Activated effector memory CD4-positive, alpha-beta T cell treated with anti-CD3 and anti-CD28 coated beads, Interleukin-2, amount 50 U/mL, for 16 hours (primary cell): ENCODE data around the gene POLA2.

Source experiments
- DNase-seq: peaks from one replicate; pipeline ENCODE4 v3.0.0-alpha.2; 2020

The POLA2 gene

DNA sequence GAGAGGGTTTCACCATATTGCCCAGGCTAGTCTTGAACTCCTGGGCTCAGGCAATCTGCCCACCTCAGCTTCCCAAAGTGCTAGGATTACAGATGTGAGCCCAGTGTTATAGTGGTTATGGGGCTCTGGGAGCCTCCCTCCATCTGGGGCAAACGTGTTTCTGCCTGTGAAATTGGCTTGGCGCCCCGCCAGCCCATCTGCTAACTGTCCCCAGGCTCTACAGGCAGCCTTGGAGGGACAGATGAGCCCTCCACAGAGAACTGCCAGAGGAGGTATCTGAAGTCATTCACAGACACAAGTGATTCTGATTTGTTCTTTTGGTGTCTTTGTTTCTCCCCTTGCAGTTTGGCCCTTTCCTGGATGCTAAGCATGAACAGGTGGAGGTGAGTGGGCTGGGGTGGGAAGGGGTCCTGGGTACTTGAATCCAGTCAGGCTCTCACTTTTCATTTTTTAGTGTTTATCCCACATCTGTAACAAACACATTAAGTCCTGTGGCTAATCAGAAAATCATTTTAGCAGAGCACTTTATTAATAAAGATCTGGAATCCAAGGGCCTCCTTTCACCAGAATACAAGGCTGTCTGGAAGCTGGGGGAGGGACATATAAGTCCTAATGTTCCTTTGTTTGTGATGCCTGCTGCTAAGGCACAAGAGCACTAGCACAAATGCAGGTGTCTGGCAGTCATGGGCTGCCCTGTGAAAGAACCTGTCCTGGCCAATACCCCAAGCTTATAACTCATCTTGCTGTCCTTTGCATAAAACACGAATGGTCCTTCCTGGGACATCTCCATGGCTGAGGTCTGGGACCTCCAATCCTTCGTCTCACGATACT is 27.2 kb downstream of the POLA2 start:
- DNase-seq, result no peak

DNA sequence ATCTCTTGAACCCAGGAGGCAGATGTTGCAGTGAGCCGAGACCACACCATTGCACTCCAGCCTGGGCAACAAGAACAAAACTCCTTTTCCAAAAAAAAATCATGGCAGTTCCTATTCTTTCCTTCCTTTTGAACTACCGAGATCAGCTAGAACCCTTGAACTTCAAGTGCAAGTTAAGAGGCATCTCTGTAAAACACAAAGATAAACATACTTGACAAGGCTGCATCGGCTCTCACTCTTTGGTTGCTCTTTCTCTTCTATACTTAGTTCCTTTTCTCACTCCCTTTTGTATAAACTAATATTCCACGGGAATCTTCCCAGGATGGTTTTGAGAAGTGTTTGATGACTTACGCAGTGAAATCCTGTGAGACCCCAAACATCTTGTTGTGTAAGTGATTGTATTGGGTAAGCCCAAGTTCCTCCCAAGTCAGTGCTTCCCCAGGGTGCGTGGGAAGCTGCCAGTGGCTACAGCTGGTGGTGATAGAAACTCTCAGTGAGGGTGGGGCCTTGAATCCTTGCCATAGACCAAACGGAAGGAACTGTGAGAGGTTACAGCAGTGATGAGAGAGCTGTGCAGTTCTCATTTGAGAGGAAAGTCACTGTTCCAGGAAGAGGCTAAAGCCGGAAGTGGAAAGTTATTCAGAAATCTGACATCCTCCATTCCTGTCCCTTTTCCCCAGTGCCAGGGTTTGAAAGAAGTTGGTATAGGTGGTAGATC is 28.8 kb downstream of the POLA2 start:
- DNase-seq, result no peak

DNA sequence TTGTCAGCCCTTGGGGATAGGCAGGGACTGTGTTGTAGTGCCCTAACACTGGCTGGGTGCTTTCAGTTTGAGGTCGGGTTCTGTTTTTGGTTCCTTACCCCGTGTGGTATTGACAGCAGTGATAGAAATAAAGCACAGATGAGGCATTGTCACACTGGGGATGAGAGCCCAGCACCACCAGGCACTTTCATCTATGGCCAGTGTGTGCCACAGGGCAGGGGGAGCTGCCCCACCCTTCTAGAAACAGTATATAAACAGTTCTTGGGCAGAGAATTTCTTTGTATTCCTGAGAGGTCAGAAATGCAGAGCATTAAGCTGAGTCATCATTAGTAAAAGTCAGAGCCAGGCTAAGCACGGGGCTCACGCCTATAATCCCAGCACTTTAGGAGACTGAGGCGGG is 29.9 kb downstream of the POLA2 start:
- DNase-seq, result no peak

DNA sequence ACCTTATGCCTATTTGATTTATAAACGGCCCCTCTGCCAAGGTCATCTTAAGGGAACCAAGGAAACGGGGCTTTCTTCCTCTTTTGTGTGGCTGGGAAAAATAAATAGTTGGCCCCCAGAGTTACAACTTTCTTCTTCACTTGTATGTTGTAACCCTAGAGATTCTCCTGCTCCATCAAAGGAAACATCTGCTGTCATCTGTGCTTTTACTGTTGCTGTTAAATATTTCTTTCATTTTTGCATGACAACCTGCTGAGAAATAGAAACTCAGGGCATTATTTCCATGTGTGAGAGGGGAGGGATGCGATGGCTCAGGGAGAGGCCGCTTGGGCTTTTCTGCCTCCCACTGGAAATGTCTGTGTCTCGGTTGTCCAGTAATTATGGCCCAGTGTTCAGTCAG is 31.1 kb downstream of the POLA2 start:
- no peak for DNase-seq

DNA sequence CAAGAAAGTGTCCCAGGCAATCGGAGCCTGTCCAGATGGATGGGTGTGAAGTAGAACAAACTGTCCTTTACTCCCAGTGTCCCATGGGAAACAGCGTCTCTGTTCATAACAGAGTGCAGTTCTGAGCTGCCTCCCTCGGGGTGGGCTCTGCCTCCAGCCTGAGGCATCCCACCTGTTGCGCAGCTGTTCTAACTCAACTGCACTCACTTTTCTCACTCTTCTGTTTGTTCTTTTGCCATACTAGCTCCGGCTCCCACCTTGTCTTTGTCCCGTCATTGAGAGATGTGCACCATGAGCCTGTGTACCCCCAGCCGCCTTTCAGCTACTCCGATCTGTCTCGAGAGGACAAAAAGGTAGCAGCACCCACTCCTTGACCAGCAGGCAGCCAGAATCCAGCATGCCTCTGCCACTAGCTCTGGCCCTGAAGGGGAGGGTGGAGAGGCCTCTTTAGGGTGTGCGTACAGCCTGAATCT is 32.2 kb downstream of the POLA2 start:
- DNase-seq, result no peak

DNA sequence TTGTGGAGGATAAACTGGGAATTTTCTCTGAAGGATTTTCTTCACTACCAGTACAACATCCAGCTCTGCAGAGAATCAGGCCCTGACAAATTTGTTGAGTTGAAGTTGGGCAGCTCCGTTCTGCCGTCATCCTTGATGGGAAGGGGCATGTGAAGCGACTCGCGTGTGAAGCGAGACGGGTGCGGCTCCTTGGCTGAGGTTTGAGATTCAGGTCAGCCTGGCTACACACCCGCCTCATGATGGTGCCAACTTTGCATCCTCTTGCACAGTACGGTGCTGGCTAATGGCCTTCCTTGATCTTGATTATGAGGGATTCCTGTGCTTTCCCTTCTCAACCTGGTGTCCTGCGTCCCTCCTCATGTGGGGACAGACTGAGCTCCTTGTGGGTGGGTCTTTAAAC is 33.2 kb downstream of the POLA2 start:
- DNase-seq, result no peak

DNA sequence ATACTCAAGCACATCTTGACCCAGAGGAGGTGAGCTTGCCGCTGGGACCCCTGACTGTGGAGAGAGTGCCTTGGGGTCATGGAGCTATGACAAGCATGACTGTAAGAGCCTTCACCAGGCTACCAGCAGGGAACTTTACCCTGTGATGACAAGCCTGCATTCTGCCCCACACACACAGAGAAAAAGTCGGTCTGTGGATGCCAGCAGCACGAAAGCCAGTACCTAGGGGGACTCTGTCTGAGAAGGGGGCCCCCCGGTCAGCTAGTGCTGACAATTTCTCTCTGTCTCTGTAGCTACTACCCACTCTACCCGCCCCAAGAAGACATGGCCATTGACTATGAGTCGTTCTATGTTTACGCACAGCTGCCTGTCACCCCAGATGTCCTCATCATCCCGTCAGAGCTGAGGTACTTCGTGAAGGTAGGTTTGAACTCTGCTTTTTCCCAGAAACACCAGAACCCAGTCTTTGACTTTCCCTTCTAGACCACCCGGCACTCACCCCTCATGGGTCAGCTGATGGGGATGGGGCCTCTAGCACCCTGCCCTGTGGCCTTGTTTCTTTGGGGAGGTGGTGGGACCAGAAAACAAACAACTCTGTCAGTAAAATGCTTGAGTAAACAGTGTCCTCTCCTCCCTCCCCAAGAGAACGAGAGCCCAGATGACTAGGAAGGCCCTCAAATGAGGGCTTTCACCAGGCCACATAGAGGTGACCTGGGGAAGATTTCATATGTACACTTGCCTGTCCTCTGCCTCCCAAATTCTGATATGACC is 34.0 kb downstream of the POLA2 start:
- DNase-seq, result no peak

DNA sequence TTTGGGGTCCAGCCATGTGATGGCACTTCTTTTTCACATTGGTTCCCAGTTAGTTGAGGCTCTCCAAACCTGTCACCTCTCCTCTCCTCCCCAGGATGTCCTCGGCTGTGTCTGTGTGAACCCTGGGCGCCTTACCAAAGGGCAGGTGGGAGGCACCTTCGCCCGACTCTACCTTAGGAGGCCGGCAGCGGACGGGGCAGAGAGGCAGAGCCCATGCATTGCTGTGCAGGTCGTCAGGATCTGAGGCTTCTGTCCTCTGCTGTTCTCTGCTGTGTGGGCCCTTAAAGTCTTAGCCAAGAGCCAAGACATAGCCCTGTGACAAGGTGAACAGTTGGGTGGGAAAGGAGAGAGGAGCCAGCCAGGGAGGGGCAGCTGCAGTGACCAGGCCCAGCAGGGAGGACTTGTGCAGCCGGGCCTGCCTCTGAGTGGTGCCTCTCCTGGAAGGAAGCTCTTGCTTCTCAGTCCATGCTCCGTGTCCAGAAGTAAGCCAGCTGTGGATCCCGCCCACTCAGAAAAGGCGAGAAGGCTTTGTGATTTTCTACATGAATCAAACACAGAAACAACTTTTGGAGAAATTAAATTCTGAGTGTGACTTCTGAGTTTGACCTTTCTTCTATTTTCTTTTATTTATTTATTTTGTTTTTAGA is 35.4 kb downstream of the POLA2 start:
- DNase-seq, result no peak

DNA sequence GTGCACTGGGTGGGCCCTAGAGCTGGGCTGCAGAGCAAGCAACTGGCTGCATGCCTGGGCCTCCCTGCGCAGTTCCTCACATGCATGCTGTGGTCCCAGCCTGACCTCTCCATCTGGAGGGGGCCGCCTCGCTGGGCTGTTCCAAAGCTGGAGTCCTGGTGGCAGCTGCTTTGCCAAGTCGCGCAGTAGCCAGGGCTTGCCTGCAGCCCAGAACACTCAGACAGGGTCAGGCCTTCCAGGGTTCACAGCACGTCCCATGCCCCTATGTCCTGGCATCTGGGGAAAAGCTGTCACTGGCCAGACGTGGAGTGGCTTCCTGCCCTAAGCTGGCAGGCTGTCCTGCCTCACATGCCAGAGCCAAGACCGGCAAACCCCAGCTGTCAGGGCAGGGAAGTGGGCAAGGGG is 36.4 kb downstream of the POLA2 start:
- DNase-seq, result no peak

DNA sequence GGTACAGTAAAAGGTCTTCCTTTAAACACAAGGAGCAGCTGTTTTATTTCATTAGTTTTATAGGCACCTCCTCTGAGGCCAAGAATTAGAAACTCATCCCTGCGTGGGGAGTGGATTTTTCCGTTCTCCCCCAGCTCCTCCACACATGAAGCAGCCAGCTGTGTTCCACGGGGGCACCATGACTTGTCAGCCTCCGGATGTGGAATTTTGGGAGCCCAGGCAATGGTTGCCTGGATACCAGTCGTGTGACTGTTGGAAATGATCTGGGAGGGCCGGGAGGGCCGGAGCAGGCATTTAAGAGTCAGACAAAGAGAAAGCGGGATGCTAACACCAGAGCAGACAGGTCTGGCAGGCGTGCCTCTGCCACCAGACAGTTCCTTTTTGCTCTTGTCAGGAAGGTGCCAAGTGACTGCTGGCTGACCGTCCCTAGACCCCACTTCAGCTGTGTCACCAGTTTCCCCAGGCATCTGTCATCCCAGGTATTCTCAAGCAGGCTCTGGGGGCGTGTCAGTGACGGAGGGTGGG is 37.0 kb downstream of the POLA2 start:
- no peak for DNase-seq

DNA sequence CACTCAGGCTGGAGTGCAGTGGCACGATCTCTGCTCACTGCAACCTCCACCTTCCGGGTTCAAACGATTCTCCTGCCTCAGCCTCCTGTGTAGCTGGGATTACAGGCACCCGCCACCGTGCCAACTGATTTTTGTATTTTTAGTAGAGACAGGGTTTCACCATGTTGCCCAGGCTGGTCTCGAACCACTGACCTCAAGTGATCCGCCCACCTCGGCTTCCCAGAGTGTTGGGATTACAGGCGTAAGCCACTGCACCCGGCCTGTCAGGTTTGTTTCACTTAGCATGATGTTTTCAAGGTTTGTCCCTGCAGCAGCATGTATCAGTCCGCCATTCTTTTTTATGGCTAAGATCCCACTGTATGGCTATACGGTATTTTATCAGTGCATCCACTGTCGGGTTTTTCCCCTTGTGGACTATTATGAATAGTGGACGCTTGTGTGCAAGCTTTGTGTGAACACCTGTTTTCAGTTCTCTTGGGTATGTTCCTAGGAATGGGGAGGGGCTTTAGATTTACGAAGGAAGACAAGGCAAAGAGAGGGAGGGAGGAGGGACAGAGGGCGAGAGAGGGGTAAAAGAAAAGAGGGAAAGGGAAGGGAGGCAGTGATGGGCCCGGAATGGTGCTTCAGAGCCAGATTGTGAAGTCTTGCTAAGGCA is 39.0 kb downstream of the POLA2 start:
- no peak for DNase-seq

DNA sequence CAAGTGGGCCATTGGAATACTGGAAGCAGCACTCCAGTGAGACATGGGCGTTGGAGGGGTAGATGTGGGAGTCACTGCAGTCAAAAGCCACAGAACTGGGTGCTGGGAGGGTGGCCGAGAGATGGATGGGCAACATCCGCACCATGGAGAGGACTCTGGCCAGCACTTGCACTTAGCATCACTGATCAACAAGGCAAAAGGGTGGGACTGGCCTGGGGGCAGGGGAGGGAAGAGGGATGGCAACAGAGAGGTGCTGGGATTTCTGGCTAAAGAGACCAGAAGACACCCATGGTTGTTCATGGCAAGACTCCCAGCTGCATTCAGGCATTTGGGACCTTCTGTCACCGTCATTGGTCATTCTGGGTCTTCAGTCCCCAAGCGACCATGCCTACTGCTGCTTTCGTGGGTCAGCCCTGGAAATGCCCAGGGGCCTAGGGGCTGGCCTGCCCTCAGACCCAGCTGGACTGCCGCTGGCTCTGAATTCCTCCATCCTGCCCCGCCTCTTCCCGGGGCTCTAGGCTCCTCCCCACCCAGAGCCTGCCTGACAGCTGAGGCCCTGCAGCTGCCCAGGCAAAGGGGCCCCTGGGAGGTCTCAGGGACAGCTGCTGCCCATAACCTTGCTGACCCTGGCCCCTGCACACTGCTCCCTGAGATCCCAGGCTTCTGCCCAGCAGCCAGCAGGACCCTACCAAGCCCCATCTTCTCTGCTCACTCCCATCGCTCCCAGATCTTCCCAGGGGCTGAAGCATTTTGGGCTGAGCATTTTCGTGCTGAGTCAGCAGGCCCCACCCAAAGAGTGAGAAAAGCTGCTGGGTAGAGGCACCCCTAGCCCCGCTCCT is 39.9 kb downstream of the POLA2 start:
- DNase-seq, result no peak

DNA sequence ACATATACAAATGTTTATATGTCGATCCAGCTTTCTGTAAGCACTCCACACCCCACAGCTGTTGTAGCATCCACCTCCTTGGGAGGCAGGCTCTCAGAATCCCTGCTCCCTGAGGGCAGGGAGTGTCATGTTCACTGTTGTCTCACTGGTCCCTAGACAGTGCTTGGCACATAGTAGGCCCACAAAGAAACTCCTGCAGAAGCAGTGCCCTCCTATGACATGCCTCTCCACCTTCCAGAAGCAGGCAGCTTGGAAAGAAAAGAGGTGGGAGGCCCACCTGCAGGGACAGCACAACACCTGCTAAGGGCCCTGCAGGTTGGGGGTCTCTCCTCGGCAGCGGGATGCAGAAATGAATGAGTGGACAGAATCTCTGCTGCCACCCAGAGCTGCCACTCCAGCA is 41.8 kb downstream of the POLA2 start:
- DNase-seq, result no peak

DNA sequence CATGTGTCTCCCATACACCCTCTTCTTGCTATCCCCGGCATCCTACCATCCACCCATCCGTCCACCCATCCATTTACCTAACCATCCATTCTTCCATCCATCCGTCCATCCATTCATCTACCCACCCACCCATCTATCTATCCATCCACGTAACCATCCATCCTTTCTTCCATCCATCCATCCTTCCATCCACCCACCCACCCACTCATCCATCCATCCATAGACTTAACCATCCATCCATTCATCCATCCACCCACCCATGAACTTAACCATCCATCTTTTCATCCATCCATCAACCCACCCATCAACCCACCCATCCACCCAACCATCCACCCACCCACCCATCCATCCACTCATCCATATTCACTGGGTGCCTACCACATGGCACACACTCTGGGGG is 42.3 kb downstream of the POLA2 start:
- no peak for DNase-seq

DNA sequence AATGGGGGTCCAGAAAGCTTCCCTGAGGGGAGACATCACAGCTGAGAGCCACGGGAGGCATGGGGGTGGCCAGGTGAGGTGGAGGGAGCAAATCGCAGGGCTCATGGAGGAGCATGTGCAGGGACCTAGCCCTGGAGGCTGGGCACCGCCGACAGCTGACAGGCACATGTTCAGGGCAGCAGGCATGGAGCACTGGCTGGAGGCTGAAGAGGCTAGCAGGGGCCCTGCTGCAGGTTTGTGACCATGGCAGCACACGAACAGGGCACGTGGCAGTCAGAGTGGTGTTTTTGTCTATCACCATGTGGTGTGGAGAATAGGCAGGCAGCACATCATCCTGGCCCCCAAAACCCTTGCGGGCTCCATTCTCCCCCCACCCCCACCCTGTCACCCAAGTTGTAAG is 42.9 kb downstream of the POLA2 start:
- no peak for DNase-seq

DNA sequence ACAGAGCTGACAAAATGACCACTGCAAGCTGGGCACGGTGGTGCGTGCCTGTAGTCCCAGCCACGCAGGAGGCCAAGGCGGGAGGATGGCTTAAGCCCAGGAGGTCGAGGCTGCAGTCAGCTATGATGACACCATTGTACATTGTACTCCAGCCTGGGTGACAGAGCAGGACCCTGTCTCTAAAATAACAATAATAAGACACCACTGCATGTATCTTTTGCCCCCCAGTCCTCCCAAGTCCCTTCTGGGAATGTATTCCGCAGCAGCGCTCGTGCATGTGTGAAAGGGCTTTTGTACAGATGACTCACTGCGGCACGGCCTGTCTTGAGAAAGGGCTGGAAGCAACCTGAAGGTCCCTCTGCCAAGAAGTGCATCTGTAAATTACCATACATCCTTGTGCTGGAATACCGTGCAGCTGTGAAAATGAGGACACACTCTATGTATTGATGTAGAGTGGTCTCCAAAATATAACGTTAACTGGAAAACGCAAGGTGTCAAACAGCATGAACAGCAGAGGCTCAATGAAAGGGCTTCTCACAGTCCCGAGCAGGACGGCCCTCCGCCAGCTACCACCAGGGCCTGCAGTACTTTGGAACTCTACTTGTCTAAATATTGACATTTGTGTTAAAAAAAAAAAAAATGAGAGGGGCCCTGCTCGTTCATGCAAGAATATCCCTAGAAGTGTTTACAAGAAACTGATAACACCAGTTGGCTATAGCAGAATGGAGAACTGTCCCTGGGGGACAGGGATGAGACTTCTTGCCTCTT is 43.9 kb downstream of the POLA2 start:
- no peak for DNase-seq

DNA sequence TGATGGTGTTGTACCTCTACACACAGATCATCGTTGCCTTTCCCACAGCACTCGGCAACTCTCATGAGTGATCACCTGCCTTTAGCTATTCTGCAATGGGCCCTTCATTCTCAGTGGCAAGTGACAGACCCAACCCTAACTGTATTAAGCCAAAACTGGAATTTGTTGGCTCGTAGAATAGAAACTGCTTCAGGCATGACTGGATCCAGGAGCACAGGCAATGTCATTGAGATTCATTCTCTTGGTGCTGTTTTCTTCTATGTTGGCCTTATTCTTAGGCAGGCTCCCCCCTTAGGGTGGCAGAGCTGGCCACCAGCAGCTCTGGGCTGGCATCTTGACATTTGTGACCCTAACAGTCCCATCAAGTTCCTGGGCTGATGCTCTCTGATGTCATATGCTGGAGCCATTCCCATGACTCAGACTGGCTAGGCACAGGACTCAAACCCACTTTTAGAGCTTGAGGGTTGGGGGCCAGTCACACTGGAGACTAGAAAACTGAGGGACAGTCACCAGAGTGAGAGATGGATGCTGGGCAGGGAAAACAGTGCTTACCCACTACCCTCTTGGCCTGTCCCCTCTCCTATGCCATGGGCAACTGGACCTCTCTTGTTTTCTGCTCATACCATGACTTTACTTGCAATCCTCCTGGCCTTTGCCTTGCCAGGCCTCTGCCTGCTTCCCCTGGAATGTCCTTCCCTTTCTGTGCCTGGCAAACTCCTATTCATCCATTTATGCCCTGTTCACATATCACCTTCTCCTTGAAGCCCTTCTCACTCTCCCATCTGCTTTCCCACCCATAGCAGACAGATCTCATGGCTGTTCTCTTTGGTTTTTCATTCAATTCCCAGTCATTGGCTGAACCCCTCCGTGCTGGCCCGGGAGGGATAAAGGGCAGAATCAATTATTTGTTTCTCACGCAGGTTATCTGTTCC is 45.8 kb downstream of the POLA2 start:
- DNase-seq, result no peak

DNA sequence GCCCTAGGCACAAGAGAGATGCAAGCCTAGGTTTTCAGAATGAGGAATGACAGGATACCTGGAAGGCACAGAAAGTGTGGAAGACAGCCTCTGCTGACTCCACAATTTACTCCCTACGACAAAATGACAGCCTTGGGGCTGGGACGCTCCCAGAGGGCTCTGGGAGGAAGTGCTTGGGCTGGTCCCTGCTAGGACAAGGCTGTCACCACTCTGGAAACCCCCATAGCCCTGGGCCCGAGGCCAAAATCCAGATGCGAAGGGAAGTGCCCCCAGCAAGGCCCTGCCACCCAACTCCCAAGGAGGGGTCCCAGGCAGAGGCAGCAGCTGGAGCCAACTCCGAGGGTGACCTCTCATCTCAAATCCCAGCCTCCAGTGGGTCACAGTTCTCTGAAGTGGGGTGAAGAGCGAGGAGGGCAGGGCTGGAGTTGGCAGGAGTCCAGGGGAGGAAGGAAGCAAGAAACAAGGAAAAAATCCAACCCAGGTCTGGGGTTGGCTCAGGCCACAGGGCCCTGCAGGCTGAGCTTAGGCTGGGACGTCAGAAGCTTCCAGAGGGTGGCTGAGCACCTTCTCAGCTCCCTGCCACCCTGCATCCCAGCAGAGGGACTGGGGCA is 46.6 kb downstream of the POLA2 start:
- DNase-seq, result no peak

DNA sequence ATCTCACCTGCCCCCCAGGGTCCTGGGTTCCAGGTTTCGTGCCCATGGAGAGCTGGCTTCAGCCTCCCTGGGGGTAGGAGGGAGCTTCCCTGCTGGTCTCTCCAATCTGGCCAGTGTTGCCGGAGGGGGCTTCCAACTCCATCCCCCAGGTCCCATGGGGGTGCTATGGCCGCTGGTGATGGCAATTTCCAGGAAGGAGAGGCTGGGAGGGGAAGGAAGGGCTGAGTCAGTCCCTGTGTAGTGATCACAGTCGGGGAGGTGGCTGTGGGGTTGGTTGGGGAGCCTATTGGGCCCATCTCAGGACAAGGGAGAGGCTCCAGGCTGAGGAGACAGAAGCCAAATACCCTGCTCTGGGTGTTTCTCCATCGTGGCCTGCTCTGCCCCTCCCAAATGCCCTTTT is 47.2 kb downstream of the POLA2 start:
- no peak for DNase-seq
